HCT116 (cell line): ENCODE results near the gene KHSRP.

Experiments
- CEBPB ChIP-seq: IDR thresholded peaks from 2 replicates; pipeline ENCODE4 v1.6.1; 2012; ENCODE audit warnings: low read depth
- EZH2 ChIP-seq: fragments of 200-600 bp; sonication (generic); IDR thresholded peaks from 2 replicates; pipeline ENCODE4 v1.6.1; 2017; ENCODE audit warnings: antibody characterized with exemption, mixed run types
- EZH2phosphoT487 ChIP-seq: fragments of 200-600 bp; IDR thresholded peaks from 2 replicates; pipeline ENCODE4 v1.6.1; 2018; ENCODE audit warnings: antibody characterized with exemption, borderline replicate concordance
- JUND ChIP-seq: IDR thresholded peaks from 2 replicates; pipeline ENCODE4 v1.6.1; 2012
- POLR2A ChIP-seq: IDR thresholded peaks from 2 replicates; pipeline ENCODE4 v1.7.0; 2011; ENCODE audit warnings: borderline replicate concordance; ENCODE audit not compliant: insufficient read depth, insufficient read length; ENCODE audit errors: extremely low read depth
- POLR2AphosphoS5 ChIP-seq: IDR thresholded peaks from 2 replicates; pipeline ENCODE4 v1.6.1; 2011; ENCODE audit warnings: mild to moderate bottlenecking, low read depth, low read length, moderate library complexity
- SIN3A ChIP-seq: IDR thresholded peaks from 2 replicates; pipeline ENCODE4 v1.6.1; 2012; ENCODE audit warnings: low read depth
- SRF ChIP-seq: IDR thresholded peaks from 2 replicates; pipeline ENCODE4 v1.6.1; 2012; ENCODE audit warnings: low read depth
- ZFX ChIP-seq: fragments of 450-650 bp; IDR thresholded peaks from 2 replicates; pipeline ENCODE4 v1.6.1; 2017
- TF ChIP-seq, protein P1 (sequence below), 3 experiments: fragments of 200-600 bp in 1 of 3; sonication (generic) in 1 of 3; IDR thresholded peaks in 2 of 3; conservative IDR thresholded peaks in 1 of 3; 2 replicates each; pipeline ENCODE4 v1.5.1; 2012 to 2017; ENCODE audit warnings: low read depth in 2 of 3, low read length in 2 of 3, antibody characterized with exemption in 1 of 3, borderline replicate concordance in 1 of 3, control low read depth in 1 of 3, mild to moderate bottlenecking in 1 of 3, mixed read lengths in 1 of 3, mixed run types in 1 of 3, moderate library complexity in 1 of 3; ENCODE audit not compliant: insufficient read depth in 1 of 3

- TF ChIP-seq EZH2 (no peak), POLR2A (no peak), SIN3A (no peak), POLR2AphosphoS5 (no peak), CEBPB (no peak), SRF (no peak), ZFX (no peak), EZH2phosphoT487 (no peak), JUND (no peak)
- TF ChIP-seq, protein P1, sequence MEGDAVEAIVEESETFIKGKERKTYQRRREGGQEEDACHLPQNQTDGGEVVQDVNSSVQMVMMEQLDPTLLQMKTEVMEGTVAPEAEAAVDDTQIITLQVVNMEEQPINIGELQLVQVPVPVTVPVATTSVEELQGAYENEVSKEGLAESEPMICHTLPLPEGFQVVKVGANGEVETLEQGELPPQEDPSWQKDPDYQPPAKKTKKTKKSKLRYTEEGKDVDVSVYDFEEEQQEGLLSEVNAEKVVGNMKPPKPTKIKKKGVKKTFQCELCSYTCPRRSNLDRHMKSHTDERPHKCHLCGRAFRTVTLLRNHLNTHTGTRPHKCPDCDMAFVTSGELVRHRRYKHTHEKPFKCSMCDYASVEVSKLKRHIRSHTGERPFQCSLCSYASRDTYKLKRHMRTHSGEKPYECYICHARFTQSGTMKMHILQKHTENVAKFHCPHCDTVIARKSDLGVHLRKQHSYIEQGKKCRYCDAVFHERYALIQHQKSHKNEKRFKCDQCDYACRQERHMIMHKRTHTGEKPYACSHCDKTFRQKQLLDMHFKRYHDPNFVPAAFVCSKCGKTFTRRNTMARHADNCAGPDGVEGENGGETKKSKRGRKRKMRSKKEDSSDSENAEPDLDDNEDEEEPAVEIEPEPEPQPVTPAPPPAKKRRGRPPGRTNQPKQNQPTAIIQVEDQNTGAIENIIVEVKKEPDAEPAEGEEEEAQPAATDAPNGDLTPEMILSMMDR (IDR thresholded peaks at IDR 0.05 in 2 of 3, conservative IDR thresholded peaks at IDR 0.05 in 1 of 3; ENCODE audit: borderline replicate concordance in 1 of 3, insufficient read depth in 1 of 3, low read depth in 2 of 3, low read length in 2 of 3) = no peak
Measured at GRCh38 chr19:6418562-6418932, 6.1 kb downstream of the KHSRP start.
